Measurements from ENCODE around the gene MAGOH. TPM values are rescaled to one million over a fixed set of nuclear protein-coding genes. Genes with fewer than 3 reads are reported as not detected.
"Not testable (repeated sequence)": the region's sequence is repeated elsewhere in the genome, so short reads cannot be mapped to it uniquely, and the experiment has no call there.

Gene MAGOH
- polyA plus RNA-seq, 1 donor from 2014 or later, result 53.3 TPM

DNA sequence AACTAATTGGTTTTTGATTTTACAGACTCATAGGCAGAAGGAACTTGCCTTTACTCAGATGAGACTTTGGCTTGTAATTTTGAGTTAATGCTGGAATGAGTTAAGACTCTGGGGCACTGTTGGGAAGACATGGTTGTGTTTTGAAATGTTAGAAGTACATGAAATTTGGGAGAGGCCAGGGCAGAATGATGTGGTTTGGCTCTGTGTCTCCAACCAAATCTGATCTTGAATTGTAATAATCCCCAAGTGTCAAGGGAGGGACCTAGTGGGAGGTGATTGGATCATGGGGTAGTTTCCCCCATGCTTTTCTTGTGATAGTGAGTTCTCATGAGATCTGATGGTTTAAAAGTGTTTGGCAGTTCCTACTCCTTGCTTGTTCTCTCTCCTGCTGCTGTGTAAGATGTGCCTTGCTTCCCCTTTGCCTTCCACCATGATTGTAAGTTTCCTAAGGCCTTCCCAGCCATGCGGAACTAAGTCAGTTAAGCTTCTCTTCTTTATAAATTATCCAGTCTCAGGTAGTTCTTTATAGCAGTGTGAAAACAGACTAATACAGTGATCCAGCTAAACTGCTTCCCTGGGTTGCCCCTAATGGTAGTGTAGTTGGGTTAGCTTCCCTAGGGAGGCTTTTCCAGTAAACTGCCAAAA is 31.5 kb downstream of the MAGOH start:
- Histone ChIP-seq H3F3A (ENCODE audit: insufficient read depth, low read length, poor library complexity, severe bottlenecking) (no peaks in the 10 kb centered on the region), H4K20me1 (ENCODE audit: insufficient read depth) (no peaks in the 10 kb centered on the region), H3K9me2 (ENCODE audit: insufficient read depth, low read length) (no peaks in the 10 kb centered on the region), H3K79me2 (replicated peaks; ENCODE audit: insufficient read depth, low read length) (no peaks in the 10 kb centered on the region), H3K9ac (ENCODE audit: low read length) (no peak overlapping the region), H3K27me3 (ENCODE audit: insufficient read depth, low read depth, low read length) (no peaks in the 10 kb centered on the region), H3K9me3 (ENCODE audit: low read length) (peaks cover 5% of the 10 kb centered on the region), H3K36me3 (ENCODE audit: insufficient read depth, low read length) (no peaks in the 10 kb centered on the region), H3K27ac (ENCODE audit: low read length) (no peak overlapping the region), H3K4me2 (ENCODE audit: low read length) (no peak overlapping the region), H3K4me3 (ENCODE audit: low read length) (no peak overlapping the region), H2AFZ (ENCODE audit: low read depth, low read length) (no peak overlapping the region)
- TF ChIP-seq MXI1 (conservative IDR thresholded peaks at IDR 0.05; ENCODE audit: poor library complexity, severe bottlenecking), result no peak
- TF ChIP-seq POLR2AphosphoS5 (IDR thresholded peaks at IDR 0.05), result no peak
- no peak for TF ChIP-seq EZH2 (IDR thresholded peaks at IDR 0.05; ENCODE audit: borderline replicate concordance, insufficient read depth, low read length, poor library complexity, severe bottlenecking)
- TF ChIP-seq TAF1 (IDR thresholded peaks at IDR 0.05; ENCODE audit: low read depth), result no peak
- TF ChIP-seq, protein P1, sequence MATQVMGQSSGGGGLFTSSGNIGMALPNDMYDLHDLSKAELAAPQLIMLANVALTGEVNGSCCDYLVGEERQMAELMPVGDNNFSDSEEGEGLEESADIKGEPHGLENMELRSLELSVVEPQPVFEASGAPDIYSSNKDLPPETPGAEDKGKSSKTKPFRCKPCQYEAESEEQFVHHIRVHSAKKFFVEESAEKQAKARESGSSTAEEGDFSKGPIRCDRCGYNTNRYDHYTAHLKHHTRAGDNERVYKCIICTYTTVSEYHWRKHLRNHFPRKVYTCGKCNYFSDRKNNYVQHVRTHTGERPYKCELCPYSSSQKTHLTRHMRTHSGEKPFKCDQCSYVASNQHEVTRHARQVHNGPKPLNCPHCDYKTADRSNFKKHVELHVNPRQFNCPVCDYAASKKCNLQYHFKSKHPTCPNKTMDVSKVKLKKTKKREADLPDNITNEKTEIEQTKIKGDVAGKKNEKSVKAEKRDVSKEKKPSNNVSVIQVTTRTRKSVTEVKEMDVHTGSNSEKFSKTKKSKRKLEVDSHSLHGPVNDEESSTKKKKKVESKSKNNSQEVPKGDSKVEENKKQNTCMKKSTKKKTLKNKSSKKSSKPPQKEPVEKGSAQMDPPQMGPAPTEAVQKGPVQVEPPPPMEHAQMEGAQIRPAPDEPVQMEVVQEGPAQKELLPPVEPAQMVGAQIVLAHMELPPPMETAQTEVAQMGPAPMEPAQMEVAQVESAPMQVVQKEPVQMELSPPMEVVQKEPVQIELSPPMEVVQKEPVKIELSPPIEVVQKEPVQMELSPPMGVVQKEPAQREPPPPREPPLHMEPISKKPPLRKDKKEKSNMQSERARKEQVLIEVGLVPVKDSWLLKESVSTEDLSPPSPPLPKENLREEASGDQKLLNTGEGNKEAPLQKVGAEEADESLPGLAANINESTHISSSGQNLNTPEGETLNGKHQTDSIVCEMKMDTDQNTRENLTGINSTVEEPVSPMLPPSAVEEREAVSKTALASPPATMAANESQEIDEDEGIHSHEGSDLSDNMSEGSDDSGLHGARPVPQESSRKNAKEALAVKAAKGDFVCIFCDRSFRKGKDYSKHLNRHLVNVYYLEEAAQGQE (IDR thresholded peaks at IDR 0.05; ENCODE audit: borderline replicate concordance), result no peak
- no peak for TF ChIP-seq EP300 (conservative IDR thresholded peaks at IDR 0.05; ENCODE audit: poor library complexity, severe bottlenecking)
- TF ChIP-seq RAD21 (conservative IDR thresholded peaks at IDR 0.05), result no peak

DNA sequence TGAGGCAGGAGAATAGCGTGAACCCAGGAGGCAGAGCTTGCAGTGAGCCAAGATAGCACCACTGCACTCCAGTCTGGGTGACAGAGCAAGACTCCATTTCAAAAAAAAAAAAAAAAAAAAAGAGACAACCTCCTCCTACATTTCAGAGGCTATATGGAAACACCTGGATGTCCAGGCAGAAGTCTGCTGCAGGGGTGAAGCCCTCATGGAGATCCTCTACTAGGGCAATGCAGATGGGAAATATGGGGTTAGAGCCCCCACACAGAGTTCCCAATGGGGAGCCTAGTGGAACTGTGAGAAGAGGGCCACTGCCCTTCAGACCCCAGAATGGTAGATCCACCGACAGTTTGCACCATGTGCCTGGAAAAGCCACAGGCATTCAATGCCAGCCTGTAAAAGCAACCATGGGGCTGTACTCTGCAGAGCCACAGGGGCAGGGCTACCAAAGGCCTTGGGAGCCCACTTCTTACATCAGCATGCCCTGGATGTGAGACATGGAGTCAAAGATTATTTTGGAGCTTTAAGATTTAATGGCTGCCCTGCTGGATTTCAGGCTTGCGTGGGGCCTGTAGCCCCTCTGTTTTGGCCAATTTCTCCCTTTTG is 32.1 kb downstream of the MAGOH start:
- H3K27ac ChIP-seq (ENCODE audit: low read length); H3K36me3 ChIP-seq (ENCODE audit: insufficient read depth, low read length); H4K20me1 ChIP-seq (ENCODE audit: insufficient read depth); H2AFZ ChIP-seq (ENCODE audit: low read depth, low read length); H3K4me2 ChIP-seq (ENCODE audit: low read length); H3K9me2 ChIP-seq (ENCODE audit: insufficient read depth, low read length); H3F3A ChIP-seq (ENCODE audit: insufficient read depth, low read length, poor library complexity, severe bottlenecking); H3K4me3 ChIP-seq (ENCODE audit: low read length); H3K9me3 ChIP-seq (ENCODE audit: low read length); H3K9ac ChIP-seq (ENCODE audit: low read length); H3K79me2 ChIP-seq (replicated peaks; ENCODE audit: insufficient read depth, low read length); H3K27me3 ChIP-seq (ENCODE audit: insufficient read depth, low read depth, low read length): not testable (repeated sequence)

DNA sequence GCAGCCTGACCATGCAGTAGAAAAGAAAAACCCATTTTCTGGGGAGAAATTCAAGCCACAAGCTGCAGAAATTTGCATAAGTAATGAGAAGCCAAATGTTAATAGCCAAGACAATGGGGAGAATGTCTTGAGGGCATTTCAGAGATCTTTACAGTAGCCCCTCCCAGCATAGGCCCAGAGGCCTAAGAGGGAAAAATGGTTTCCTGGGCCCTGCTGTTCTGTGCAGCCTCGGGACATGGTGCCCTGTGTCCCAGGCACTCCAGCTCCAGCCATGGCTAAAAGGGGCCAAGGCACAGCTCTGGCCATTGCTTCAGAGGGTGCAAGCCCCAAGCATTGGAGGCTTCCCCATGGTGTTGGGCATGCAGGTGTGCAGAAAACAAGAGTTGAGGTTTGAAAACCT is 32.8 kb downstream of the MAGOH start:
- H3K9me2 ChIP-seq (ENCODE audit: insufficient read depth, low read length); H3K4me3 ChIP-seq (ENCODE audit: low read length); H3F3A ChIP-seq (ENCODE audit: insufficient read depth, low read length, poor library complexity, severe bottlenecking); H3K27me3 ChIP-seq (ENCODE audit: insufficient read depth, low read depth, low read length); H4K20me1 ChIP-seq (ENCODE audit: insufficient read depth); H3K27ac ChIP-seq (ENCODE audit: low read length); H3K4me2 ChIP-seq (ENCODE audit: low read length); H3K9me3 ChIP-seq (ENCODE audit: low read length); H2AFZ ChIP-seq (ENCODE audit: low read depth, low read length); H3K36me3 ChIP-seq (ENCODE audit: insufficient read depth, low read length); H3K79me2 ChIP-seq (replicated peaks; ENCODE audit: insufficient read depth, low read length); H3K9ac ChIP-seq (ENCODE audit: low read length): not testable (repeated sequence)
